DOHH2 (cell line): ENCODE results near the gene MARK4.

Experiments
- H3F3A ChIP-seq: fragments of 200-600 bp; sonication (generic), shearing (Covaris generic); 2 replicates; pipeline ENCODE4 v1.6.0; 2016; ENCODE audit warnings: antibody characterized with exemption, mild to moderate bottlenecking; ENCODE audit not compliant: control insufficient read depth, insufficient read depth
- H3K27ac ChIP-seq: fragments of 200-600 bp; sonication (generic); 2 replicates; pipeline ENCODE4 v1.5.1; 2014; ENCODE audit warnings: low read depth, mild to moderate bottlenecking, low read length, moderate library complexity
- H3K27me3 ChIP-seq: fragments of 200-600 bp; sonication (generic); 2 replicates; pipeline ENCODE4 v1.6.1; 2014; ENCODE audit warnings: mild to moderate bottlenecking, low read length, mixed read lengths; ENCODE audit not compliant: control insufficient read depth
- H3K36me3 ChIP-seq: fragments of 200-600 bp; sonication (generic); 2 replicates; pipeline ENCODE4 v1.6.1; 2014; ENCODE audit warnings: mild to moderate bottlenecking, low read length, moderate library complexity, mixed read lengths; ENCODE audit not compliant: control insufficient read depth
- H3K4me1 ChIP-seq: fragments of 200-600 bp; sonication (generic); 2 replicates; pipeline ENCODE4 v1.6.1; 2014; ENCODE audit warnings: mild to moderate bottlenecking, low read length, mixed read lengths; ENCODE audit not compliant: control insufficient read depth
- H3K4me2 ChIP-seq: fragments of 200-600 bp; sonication (generic); 2 replicates; pipeline ENCODE4 v1.6.0; 2014; ENCODE audit warnings: mild to moderate bottlenecking, low read length, moderate library complexity
- H3K4me3 ChIP-seq: fragments of 200-600 bp; sonication (generic); 2 replicates; pipeline ENCODE4 v1.5.1; 2014; ENCODE audit warnings: mild to moderate bottlenecking, low read length, mixed read lengths
- H3K79me2 ChIP-seq: fragments of 200-600 bp; sonication (generic); 2 replicates; pipeline ENCODE4 v1.6.1; 2014; ENCODE audit warnings: mild to moderate bottlenecking, low read length, mixed read lengths; ENCODE audit not compliant: control insufficient read depth
- H3K9me2 ChIP-seq: fragments of 200-600 bp; sonication (generic); replicated peaks from 2 replicates; pipeline ENCODE4 v1.6.1; 2014; ENCODE audit warnings: mild to moderate bottlenecking, low read length, mixed read lengths; ENCODE audit not compliant: control insufficient read depth
- H3K9me3 ChIP-seq: fragments of 200-600 bp; sonication (generic); 2 replicates; pipeline ENCODE4 v1.6.1; 2014; ENCODE audit warnings: antibody characterized with exemption, low read length, mixed read lengths; ENCODE audit not compliant: control insufficient read depth, insufficient read depth
- H4K20me1 ChIP-seq: fragments of 200-600 bp; sonication (generic); 2 replicates; pipeline ENCODE4 v1.6.0; 2014; ENCODE audit warnings: low read depth, mild to moderate bottlenecking, antibody characterized with exemption, low read length, moderate library complexity; ENCODE audit not compliant: control insufficient read depth, insufficient read depth
- EZH2phosphoT487 ChIP-seq: fragments of 200-600 bp; sonication (generic); IDR thresholded peaks from 2 replicates; pipeline ENCODE4 v1.6.1; 2017; ENCODE audit warnings: borderline replicate concordance, mild to moderate bottlenecking, antibody characterized with exemption, low read length, moderate library complexity, mixed read lengths
- TF ChIP-seq, protein P1 (sequence below): fragments of 200-600 bp; sonication (generic); IDR thresholded peaks from one replicate; pipeline ENCODE4 v1.5.1; 2014; ENCODE audit warnings: antibody characterized with exemption, mild to moderate bottlenecking, low read depth, low read length; ENCODE audit not compliant: poor library complexity, severe bottlenecking

Gene MARK4

DNA sequence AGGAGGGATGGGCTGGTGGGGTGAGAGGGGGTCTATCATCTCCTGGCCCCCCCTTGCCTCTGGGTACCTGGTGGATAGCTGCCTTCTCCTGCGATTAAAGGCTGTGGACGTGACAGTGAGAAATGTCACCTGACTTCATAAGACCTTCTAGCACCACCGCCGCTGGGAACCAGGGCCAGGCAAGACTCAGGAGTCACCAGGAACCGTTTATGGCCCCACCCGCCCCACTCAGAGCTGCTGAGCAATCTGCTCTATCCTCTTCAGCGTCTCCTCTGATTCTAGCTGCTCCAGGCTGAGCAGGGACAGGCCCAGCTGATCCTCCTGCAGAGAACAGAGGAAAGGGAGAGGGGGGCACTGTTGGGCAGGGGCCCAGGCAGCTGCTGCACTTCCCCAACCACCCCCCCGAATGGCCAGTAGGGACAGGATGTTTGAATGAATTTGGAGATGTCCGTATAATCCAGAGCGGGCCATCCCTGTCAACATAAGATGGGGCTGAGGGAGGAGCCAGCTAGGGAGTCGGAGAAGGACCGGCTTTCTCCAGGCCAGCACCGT lies 100.4 kb downstream of the MARK4 start:
- Histone ChIP-seq H3F3A (no peaks in the 10 kb centered on the region), H3K4me1 (no peaks in the 10 kb centered on the region), H3K27me3 (no peaks in the 10 kb centered on the region), H4K20me1 (no peaks in the 10 kb centered on the region), H3K27ac (no peak overlapping the region), H3K4me3 (no peak overlapping the region), H3K36me3 (peaks cover 17% of the 10 kb centered on the region), H3K9me2 (no peaks in the 10 kb centered on the region), H3K9me3 (no peaks in the 10 kb centered on the region), H3K4me2 (no peak overlapping the region), H3K79me2 (no peaks in the 10 kb centered on the region)
- TF ChIP-seq, protein P1, sequence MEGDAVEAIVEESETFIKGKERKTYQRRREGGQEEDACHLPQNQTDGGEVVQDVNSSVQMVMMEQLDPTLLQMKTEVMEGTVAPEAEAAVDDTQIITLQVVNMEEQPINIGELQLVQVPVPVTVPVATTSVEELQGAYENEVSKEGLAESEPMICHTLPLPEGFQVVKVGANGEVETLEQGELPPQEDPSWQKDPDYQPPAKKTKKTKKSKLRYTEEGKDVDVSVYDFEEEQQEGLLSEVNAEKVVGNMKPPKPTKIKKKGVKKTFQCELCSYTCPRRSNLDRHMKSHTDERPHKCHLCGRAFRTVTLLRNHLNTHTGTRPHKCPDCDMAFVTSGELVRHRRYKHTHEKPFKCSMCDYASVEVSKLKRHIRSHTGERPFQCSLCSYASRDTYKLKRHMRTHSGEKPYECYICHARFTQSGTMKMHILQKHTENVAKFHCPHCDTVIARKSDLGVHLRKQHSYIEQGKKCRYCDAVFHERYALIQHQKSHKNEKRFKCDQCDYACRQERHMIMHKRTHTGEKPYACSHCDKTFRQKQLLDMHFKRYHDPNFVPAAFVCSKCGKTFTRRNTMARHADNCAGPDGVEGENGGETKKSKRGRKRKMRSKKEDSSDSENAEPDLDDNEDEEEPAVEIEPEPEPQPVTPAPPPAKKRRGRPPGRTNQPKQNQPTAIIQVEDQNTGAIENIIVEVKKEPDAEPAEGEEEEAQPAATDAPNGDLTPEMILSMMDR = no peak
- TF ChIP-seq EZH2phosphoT487 = no peak

- TF ChIP-seq EZH2phosphoT487 = no peak
- TF ChIP-seq, protein P1 = no peak
- Histone ChIP-seq H3K36me3 (peaks cover 21% of the 10 kb centered on the region), H3K27ac (no peak overlapping the region)
These were observed 101.0 kb downstream of the MARK4 start for GRCh38 chr19:45352062-45352461.

GRCh38 chr19:45352471-45352870 lies 101.4 kb downstream of the MARK4 start:
- Histone ChIP-seq H3K9me3 (no peaks in the 10 kb centered on the region), H3K36me3 (peaks cover 23% of the 10 kb centered on the region), H3K4me3 (no peak overlapping the region), H3K9me2 (no peaks in the 10 kb centered on the region), H3K4me2 (no peak overlapping the region), H3K79me2 (no peaks in the 10 kb centered on the region), H3K27ac (no peak overlapping the region), H3K27me3 (no peaks in the 10 kb centered on the region), H3F3A (no peaks in the 10 kb centered on the region), H4K20me1 (no peaks in the 10 kb centered on the region), H3K4me1 (no peaks in the 10 kb centered on the region)
- TF ChIP-seq, protein P1 = no peak
- no peak for TF ChIP-seq EZH2phosphoT487

More at GRCh38 chr19:45352062-45352461, 101.0 kb downstream of the MARK4 start:
- Histone ChIP-seq H3K4me3 (no peak overlapping the region), H3K9me3 (no peaks in the 10 kb centered on the region), H4K20me1 (no peaks in the 10 kb centered on the region), H3K4me1 (no peaks in the 10 kb centered on the region), H3K79me2 (no peaks in the 10 kb centered on the region), H3K27me3 (no peaks in the 10 kb centered on the region), H3K9me2 (no peaks in the 10 kb centered on the region), H3K4me2 (no peak overlapping the region), H3F3A (no peaks in the 10 kb centered on the region)
